ENCODE data around the gene GYPC.

The GYPC gene

GRCh38 chr2:126664234-126664633 is 8.3 kb downstream of the GYPC start:
- no peak overlapping the region for H3K4me3 ChIP-seq (ENCODE audit: low read depth, low read length)
- TF ChIP-seq CTCF (IDR thresholded peaks at IDR 0.05; ENCODE audit: low read depth, low read length) = no peak
- in situ Hi-C loops (cut with HindIII; ENCODE audit: low sequenced_read_pairs) = no loop called here
- DNase-seq (ENCODE audit: low read depth, low spot score) = no peak

GRCh38 chr2:126664639-126665038 is 8.7 kb downstream of the GYPC start:
- no peak overlapping the region for H3K4me3 ChIP-seq (ENCODE audit: low read depth, low read length)
- DNase-seq (ENCODE audit: low read depth, low spot score) = no peak
- in situ Hi-C loops (cut with HindIII; ENCODE audit: low sequenced_read_pairs) = no loop called here

GRCh38 chr2:126665483-126665882 is 9.5 kb downstream of the GYPC start:
- no peak overlapping the region for H3K4me3 ChIP-seq (ENCODE audit: low read depth, low read length)
- DNase-seq (ENCODE audit: low read depth, low spot score) = no peak
- TF ChIP-seq CTCF (IDR thresholded peaks at IDR 0.05; ENCODE audit: low read depth, low read length) = no peak
- in situ Hi-C loops (cut with HindIII; ENCODE audit: low sequenced_read_pairs) = no loop called here

More at GRCh38 chr2:126664639-126665038, 8.7 kb downstream of the GYPC start:
- no peak for TF ChIP-seq CTCF (IDR thresholded peaks at IDR 0.05; ENCODE audit: low read depth, low read length)

- DNase-seq (ENCODE audit: low read depth, low spot score) = no peak
- in situ Hi-C loops (cut with HindIII; ENCODE audit: low sequenced_read_pairs) = no loop called here
- TF ChIP-seq CTCF (IDR thresholded peaks at IDR 0.05; ENCODE audit: low read depth, low read length) = no peak
- H3K4me3 ChIP-seq (ENCODE audit: low read depth, low read length) = no peak overlapping the region
Observed at GRCh38 chr2:126668254-126668653, 12.3 kb downstream of the GYPC start.

GRCh38 chr2:126669772-126670171 is 13.8 kb downstream of the GYPC start:
- no peak overlapping the region for H3K4me3 ChIP-seq (ENCODE audit: low read depth, low read length)
- DNase-seq (ENCODE audit: low read depth, low spot score) = no peak
- in situ Hi-C loops (cut with HindIII; ENCODE audit: low sequenced_read_pairs) = no loop called here
- TF ChIP-seq CTCF (IDR thresholded peaks at IDR 0.05; ENCODE audit: low read depth, low read length) = no peak

- no peak for TF ChIP-seq CTCF (IDR thresholded peaks at IDR 0.05; ENCODE audit: low read depth, low read length)
- DNase-seq (ENCODE audit: low read depth, low spot score) = no peak
- in situ Hi-C loops (cut with HindIII; ENCODE audit: low sequenced_read_pairs) = no loop called here
- H3K4me3 ChIP-seq (ENCODE audit: low read depth, low read length) = no peak overlapping the region
Observed at GRCh38 chr2:126671488-126671887, 15.5 kb downstream of the GYPC start.
